ENCODE measurements around the gene ADAMTSL4.
A peak's percentile ranks its signal among the peaks of the same experiment; 100 is the strongest.
"Not testable (repeated sequence)": the region's sequence is repeated elsewhere in the genome, so short reads cannot be mapped to it uniquely, and the experiment has no call there.

The ADAMTSL4 gene

GRCh38 chr1:150555198-150555970, 6.2 kb downstream of the ADAMTSL4 start:
- no peak for DNase-seq (ENCODE audit: low spot score)

GRCh38 chr1:150555971-150556865, 7.0 kb downstream of the ADAMTSL4 start:
- DNase-seq (ENCODE audit: low spot score): no peak

GRCh38 chr1:150557065-150557600, 7.9 kb downstream of the ADAMTSL4 start:
- no peak for DNase-seq (ENCODE audit: low spot score)

GRCh38 chr1:150557813-150558212, 8.6 kb downstream of the ADAMTSL4 start:
- no peak for DNase-seq (ENCODE audit: low spot score)

- DNase-seq (ENCODE audit: low spot score): no peak
Measured at GRCh38 chr1:150558303-150558704, 9.1 kb downstream of the ADAMTSL4 start.

- no peak for DNase-seq (ENCODE audit: low spot score)
Measured at GRCh38 chr1:150558761-150559655, 9.8 kb downstream of the ADAMTSL4 start.

- no peak for DNase-seq (ENCODE audit: low spot score)
Measured at GRCh38 chr1:150559656-150560010, 10.4 kb downstream of the ADAMTSL4 start.

- peak; percentile 81 for DNase-seq (ENCODE audit: low spot score)
Measured at GRCh38 chr1:150560011-150560438, 10.8 kb downstream of the ADAMTSL4 start.

- peak; percentile 87 for DNase-seq (ENCODE audit: low spot score)
Measured at GRCh38 chr1:150560576-150561253, 11.5 kb downstream of the ADAMTSL4 start.

- peak; percentile 65 for DNase-seq (ENCODE audit: low spot score)
Measured at GRCh38 chr1:150561254-150561973, 12.2 kb downstream of the ADAMTSL4 start.

- peak; percentile 92 for DNase-seq (ENCODE audit: low spot score)
Measured at GRCh38 chr1:150561974-150562445, 12.8 kb downstream of the ADAMTSL4 start.

- peak; percentile 89 for DNase-seq (ENCODE audit: low spot score)
Measured at GRCh38 chr1:150562446-150563339, 13.5 kb downstream of the ADAMTSL4 start.

GRCh38 chr1:150563340-150564038, 14.3 kb downstream of the ADAMTSL4 start:
- peak; percentile 86 for DNase-seq (ENCODE audit: low spot score)

- peak; percentile 59 for DNase-seq (ENCODE audit: low spot score)
Measured at GRCh38 chr1:150564051-150564991, 15.1 kb downstream of the ADAMTSL4 start.

GRCh38 chr1:150565240-150565991, 16.2 kb downstream of the ADAMTSL4 start:
- not testable (repeated sequence) for DNase-seq (ENCODE audit: low spot score)

GRCh38 chr1:150566589-150567340, 17.6 kb downstream of the ADAMTSL4 start:
- no peak for DNase-seq (ENCODE audit: low spot score)
